GM08714 (cell line): ENCODE results near the gene GATB.

ENCODE experiments used
- H3K4me3 ChIP-seq: fragments of 200-500 bp; sonication (Bioruptor generic); 2 replicates; pipeline ENCODE4 v1.5.1; 2014; ENCODE audit warnings: mild to moderate bottlenecking, low read length, inconsistent platforms
- ZNF274 ChIP-seq: IDR thresholded peaks from 2 replicates; pipeline ENCODE4 v1.6.1; 2012; ENCODE audit warnings: mild to moderate bottlenecking, low read depth, low read length

The GATB gene

DNA sequence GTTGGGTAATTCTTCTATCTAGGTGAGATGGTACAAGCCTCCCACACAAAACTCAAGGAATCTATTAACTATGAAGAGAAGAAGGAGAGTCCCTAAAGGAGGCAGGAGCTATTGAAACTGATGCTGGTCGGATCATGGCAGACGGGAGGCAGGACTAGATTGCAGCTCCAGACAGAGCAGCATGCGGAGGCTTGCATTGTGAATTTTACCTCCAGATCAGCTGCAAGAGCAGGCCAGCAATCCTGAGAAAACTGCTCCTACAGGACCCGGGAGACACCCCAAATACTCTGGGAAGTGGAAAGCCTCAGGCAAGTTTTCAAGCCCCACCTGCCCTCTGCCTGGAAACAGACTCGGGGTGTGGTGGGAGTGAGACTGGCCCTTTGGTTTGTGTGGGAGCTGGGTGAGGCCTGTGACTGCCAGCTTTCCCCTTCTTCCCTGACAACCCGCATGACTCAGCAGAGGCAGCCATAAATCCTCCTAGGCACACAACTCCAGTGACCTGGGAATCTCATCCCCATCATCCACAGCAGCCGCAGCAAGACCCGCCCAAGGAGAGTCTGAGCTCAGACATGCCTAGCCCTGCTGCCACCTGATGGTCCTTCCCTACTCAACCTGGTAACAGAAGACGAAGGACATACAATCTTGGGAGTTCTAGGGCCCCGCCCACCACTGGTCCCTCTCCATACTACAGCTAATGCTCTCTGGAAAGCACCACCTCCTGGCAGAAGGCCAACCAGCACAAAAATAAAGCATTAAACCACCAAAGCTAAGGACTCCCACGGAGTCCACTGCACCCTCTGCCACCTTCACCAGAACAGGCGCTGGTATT is 30.9 kb downstream of the GATB start:
- no peak for TF ChIP-seq ZNF274

DNA sequence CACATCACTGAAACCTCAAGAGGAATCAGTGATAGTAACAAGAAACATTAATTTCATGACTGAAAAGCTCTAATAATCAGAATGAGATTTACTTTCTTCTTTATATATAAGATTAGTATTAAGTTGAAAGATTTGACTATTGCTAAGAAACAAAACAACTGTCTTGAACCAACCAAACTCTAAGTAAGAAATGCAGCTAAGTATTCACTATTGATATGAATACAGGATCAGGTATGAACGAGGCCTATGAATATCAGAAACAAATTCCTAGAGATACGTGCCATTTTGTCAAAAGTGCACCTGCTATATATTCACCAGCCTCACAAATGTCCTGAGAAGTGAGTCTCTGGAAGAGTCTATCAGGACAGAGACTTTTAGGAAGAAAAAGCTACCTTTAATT is 32.1 kb downstream of the GATB start:
- no peak for TF ChIP-seq ZNF274
- no peak overlapping the region for H3K4me3 ChIP-seq

More for the DNA sequence above, 30.9 kb downstream of the GATB start:
- no peak overlapping the region for H3K4me3 ChIP-seq

DNA sequence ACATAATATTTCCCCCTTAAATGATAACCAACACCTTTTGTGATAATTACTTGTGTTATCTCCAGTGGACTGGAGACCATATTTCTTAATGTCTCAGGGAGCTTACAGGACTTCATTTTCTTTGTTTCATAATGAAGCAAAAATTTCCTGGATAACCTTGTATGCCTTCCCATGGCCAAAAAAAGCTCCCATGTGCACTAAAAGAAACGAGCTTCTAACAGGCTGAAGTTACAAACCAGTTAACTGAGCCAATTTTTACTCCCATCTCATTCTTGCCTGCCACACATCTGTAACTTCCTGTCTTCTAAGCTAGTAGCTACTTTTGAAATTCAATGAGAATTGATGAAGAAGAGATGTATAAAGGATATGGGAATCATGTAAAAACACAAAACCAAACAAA is 32.8 kb downstream of the GATB start:
- H3K4me3 ChIP-seq, result no peak overlapping the region
- TF ChIP-seq ZNF274, result no peak

DNA sequence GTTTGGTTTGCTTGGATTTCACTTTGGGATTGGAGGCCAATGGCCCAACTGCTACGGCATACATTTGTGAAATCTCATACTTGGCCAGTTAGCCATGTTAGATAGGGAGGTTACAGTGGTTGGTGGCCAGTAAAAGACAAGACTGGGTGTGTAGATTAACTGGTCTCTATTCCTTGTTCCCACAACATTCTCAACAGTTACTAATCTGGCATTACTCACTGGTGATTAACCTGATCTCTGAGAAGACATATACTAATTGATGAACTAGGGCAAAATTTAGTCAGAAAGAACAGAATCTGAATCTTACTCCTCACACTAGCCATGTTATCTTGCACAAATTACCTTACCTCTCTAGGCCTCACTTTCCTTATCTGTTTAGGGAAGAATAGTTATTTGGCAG is 33.4 kb downstream of the GATB start:
- no peak overlapping the region for H3K4me3 ChIP-seq
- TF ChIP-seq ZNF274, result no peak

DNA sequence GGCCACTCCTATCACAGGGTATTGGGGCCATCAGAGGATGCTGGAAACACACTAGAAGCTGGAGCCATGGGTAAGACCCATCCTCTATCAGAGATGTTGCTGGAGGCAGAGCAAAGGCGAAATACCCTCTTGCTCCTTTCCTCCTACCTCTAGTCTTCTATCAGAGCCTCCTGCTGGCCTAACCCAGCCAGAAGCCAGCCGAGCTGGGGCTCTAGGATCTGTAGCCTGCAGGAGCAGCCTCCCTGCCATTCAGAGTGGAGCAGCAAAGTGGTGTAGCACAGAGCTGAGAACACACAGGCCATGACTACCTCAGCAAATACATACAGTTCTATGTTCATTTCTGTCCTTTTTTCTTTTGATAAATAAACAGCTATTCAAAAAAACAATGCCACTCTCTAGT is 35.7 kb downstream of the GATB start:
- H3K4me3 ChIP-seq, result no peak overlapping the region
- TF ChIP-seq ZNF274, result no peak

DNA sequence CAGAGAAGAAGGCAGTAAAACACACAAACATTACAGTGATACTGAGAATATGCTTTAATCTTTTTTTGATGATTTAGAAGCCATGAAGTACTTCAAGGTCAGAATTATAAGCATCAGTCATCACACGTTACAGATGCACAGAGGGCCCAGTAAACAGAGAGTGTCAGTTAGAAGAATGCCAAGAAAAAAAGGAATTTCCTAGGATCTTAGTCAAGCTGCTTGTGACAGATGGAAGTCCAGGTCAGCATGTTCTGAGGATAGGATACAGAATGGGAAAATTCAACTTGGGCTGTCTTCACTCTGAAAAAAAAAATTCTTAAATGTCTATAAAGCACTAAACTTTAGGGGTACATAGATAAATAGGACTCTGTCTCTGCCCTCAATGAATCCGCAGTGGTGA is 38.9 kb downstream of the GATB start:
- no peak overlapping the region for H3K4me3 ChIP-seq
- no peak for TF ChIP-seq ZNF274

DNA sequence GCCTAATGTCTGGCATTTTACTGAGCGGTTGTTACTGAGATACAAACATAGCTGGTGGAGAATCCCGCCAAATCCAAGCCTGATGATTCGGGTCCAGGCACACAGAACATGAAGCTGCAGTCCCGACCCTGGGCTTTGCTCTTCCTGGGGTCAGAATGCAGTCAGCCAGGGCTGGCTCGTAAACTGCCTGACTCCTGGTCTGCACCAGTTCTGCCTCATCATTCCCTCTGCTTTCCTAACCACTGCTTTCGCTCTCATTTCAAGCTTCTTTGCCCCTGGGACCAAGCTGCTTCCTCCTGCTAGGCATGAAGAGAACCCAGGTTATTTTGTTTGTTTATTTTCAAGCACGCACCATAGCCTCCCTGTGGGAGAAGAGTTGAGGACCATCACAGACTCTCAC is 39.3 kb downstream of the GATB start:
- H3K4me3 ChIP-seq, result no peak overlapping the region
- no peak for TF ChIP-seq ZNF274

DNA sequence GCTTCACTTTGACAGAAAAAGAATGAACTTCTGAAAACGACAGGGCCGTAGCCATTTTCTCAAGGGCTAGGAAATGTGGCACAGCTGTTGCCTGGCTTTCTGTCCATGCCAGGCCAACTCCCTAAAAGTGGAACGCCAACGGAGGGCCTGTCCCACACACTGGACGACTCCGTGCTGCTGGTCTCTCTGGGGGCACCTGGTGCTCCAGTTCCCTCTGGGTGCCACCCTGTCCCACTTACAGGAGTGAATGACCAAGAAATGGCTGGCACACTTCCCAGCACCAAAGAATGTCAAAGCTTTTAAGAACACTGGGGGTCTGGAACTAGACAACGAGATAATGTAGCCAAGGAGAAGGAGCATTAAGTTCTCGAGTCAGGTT is 40.9 kb downstream of the GATB start:
- TF ChIP-seq ZNF274, result no peak
- H3K4me3 ChIP-seq, result no peak overlapping the region

DNA sequence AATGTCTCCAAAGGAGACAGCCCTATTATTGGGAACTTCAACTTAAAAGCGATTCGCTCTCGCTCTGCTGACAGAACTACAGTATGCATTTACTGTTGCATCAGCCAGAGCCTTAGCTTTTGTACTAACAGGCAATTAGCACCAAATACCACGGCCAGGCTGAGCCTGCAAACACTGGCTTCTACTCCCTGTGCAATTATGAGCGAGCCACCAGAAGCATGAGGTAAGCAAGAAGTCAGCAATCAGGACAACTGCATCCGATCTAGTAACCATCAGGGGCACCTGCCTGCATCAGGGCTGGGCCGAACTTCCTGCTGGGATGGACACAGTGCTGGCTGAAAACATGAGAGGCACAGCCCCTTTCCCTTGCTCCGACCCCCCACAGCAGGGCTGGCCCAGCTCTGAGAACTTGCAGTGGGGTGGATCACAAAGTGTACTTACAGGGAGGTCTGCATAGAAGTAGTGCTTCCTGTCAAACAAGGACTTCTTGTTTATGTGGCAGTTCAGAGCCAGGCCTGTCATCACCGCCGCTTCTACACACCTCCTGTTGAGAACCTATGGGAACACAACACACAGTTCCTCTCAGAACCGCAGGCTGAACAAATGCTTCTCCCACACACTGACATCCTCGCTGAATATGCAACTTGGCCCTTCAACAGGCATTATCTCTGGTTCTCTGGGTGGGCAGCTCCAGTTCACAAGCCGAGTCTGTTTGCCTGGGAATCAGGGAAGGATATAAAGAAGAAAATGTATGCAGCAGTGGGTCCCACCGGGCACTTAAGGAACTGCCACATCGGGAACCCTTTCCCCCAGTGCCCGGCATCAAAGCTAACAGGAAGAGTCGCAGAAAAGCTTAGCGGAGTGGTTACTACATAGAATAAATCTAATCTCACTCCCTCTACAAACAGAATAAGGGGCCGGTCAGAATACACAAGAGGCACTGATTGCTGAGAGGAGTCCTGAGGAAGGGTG is 41.5 kb downstream of the GATB start:
- no peak overlapping the region for H3K4me3 ChIP-seq
- TF ChIP-seq ZNF274, result no peak

DNA sequence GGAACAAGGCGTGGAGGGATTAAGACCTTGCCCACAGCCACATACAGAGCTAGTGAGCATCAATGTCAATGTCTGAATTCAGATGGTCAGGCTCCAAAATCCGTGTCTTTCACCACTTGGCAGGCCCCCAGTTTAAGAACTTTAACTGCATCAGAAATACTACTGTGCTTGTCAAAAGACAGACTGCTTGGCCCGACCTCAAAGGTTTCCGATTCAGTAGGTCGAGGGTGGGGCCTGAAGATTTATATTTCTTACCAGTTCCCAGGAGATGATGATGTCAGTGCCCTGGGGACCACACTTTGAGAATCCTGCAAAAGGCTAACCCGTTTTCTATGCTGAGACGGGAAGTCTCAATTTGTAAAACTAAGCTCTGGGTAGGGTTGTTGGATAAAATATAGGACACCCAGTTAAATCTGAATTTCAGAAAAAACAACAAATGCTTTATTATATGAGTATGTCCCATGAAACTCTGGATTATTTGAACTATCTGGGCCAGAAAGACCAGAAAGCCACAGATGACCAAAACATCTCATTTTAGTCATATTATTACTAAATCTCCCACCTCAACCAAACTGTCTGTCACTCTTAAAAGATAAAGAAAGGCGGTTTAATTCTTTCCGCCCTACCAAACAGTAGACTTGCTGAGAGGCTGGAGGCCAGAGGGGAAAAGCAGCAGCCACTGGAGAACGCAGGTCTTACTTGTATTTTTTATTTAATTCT is 42.7 kb downstream of the GATB start:
- TF ChIP-seq ZNF274, result no peak
- H3K4me3 ChIP-seq, result no peak overlapping the region; the same call in 1 of the 2 replicates

DNA sequence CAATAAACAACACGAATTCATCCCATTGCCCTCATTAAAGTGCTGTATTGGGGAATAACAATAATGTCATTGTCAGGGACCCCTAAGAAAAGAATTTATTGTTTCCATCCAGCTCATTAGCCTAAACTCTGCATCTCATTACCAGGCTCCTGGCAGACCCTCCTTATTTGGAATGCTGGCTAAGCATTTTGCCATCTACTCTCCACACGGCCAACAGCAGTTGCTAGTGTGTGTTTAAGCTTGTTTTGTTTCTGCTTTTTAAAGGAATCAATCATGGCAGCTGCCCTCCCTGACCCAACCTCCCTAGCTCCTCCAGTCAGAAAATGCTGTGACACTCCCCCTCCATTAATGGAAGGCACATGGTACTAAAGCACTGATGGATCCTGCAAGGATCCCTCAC is 43.5 kb downstream of the GATB start:
- TF ChIP-seq ZNF274, result no peak
- H3K4me3 ChIP-seq, result no peak overlapping the region

DNA sequence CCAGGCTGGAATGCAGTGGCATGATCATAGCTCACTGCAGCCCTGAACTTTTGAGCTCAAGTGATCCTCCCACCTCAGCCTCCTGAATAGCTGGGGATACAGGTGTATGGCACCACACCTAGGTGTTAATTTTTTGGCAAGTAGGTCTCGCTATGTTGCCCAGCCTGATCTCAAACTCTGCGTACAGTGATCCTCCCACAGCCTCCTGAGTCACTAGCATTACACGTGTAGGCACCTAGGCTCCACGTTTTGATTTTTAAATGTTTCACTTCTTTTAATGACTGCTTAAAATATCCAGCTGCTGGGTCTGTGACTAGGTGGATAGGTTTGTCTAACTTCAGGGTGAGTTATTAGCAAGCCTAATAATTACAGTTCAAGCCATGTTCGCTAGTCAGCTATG is 44.5 kb downstream of the GATB start:
- no peak overlapping the region for H3K4me3 ChIP-seq
- no peak for TF ChIP-seq ZNF274

DNA sequence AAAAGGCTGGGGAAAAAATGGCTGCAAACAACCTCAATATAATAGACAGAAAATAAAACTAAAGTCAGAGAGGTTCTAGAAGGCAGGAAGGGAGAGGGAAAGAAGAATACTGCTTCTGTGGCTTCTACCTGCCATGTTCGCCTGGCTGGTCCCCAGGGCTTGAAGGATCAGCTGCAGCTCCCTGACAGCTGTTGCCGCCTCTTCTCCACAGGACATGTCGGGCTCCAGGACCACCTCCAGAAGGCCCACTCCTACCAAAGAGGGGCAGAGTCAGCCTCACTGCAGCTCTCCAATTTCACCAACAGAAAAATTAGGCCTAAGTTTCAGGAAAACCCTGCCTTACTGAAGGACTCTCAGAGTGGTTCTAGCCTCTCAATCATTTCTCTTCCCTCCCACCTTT is 44.9 kb downstream of the GATB start:
- TF ChIP-seq ZNF274, result no peak
- no peak overlapping the region for H3K4me3 ChIP-seq

DNA sequence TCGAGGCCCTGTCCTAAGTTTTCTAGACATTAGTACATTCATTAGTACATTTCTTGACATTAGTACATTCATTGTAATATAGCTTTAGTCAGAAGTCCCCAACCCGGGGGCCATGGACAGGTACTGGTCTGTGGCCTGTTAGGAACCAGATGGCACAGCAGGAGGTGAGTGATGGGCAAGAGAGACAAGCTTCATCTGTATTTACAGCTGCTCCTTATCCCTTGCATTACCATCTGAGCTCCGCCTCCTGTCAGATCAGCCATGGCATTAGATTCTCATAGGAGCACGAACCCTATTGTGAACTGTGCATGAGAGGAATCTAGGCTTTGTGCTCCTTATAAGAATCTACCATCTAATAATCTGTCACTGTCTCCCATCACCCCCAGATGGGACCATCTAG is 48.0 kb downstream of the GATB start:
- no peak overlapping the region for H3K4me3 ChIP-seq
- TF ChIP-seq ZNF274, result no peak
